GM12878 (cell line): ENCODE results near the gene CRB2. TPM values are rescaled to one million over a fixed set of nuclear protein-coding genes. Genes with fewer than 3 reads are reported as not detected.

ENCODE experiments used
- ATAC-seq: fragments of 200-7000 bp; cut with Tn5 transposase; 3 replicates; pipeline ENCODE4 v1.9.1; 2020; ENCODE audit warnings: mild to moderate bottlenecking, moderate library complexity
- BruUV-seq: library from RNA; stranded (reverse); fragments of 400-500 nt; replicated peaks from 2 replicates; lab custom pipeline; 2021; lab: Mats Ljungman, UMichigan
- CTCF ChIA-PET: fragments of 300-600 bp; sonication (Branson Sonifier 250); formaldehyde crosslinking; extraction: SDS; loops from one replicate; lab custom pipeline; 2021; ENCODE audit warnings: inconsistent platforms; lab: Yijun Ruan, JAX
- POLR2A ChIA-PET: fragments of 350-600 bp; formaldehyde crosslinking; extraction: SDS; loops from one replicate; lab custom pipeline; 2021; ENCODE audit warnings: inconsistent platforms; lab: Charles Lee
- RAD21 ChIA-PET: fragments of 300-600 bp; sonication (Branson Sonifier 250); formaldehyde crosslinking; loops from one replicate; lab custom pipeline; 2023; ENCODE audit warnings: antibody characterized with exemption; ENCODE audit not compliant: unreplicated experiment; lab: Charles Lee
- SMC1A ChIA-PET: fragments of 300-600 bp; sonication (Branson Sonifier 250); formaldehyde crosslinking; loops from one replicate; lab custom pipeline; 2023; ENCODE audit not compliant: unreplicated experiment, uncharacterized antibody; lab: Charles Lee
- DNase-seq: peaks from one replicate; pipeline ENCODE4 v3.0.0-alpha.2; 2011; ENCODE audit warnings: low read depth, low spot score
- FAIRE-seq: peaks from 3 replicates; lab custom pipeline; 2011; peaks lifted over from hg19 to GRCh38; lab: Jason Lieb, UNC
- H2AFZ ChIP-seq: 2 replicates; pipeline ENCODE4 v1.6.0; 2011; ENCODE audit warnings: low read depth, low read length, control low read depth; ENCODE audit not compliant: control insufficient read depth
- H3K27ac ChIP-seq: 2 replicates; pipeline ENCODE4 v1.5.1; 2011; ENCODE audit warnings: control low read depth; ENCODE audit not compliant: control insufficient read depth, insufficient read depth
- H3K27me3 ChIP-seq, 2 experiments: replicated peaks in 1 of 2; 2 replicates each; pipeline versions ENCODE4 v1.6.0 to v1.6.1; 2011; ENCODE audit warnings: low read length in 1 of 2; ENCODE audit not compliant: control insufficient read depth in 2 of 2, insufficient read depth in 2 of 2
- H3K36me3 ChIP-seq, 2 experiments: 2 replicates each; pipeline ENCODE4 v1.5.1; 2011; ENCODE audit warnings: low read length in 1 of 2; ENCODE audit not compliant: control insufficient read depth in 2 of 2, insufficient read depth in 2 of 2
- H3K4me1 ChIP-seq: 2 replicates; pipeline ENCODE4 v1.6.1; 2011; ENCODE audit warnings: mild to moderate bottlenecking, low read length, moderate library complexity, mixed read lengths; ENCODE audit not compliant: control insufficient read depth, insufficient read depth
- H3K4me2 ChIP-seq: 2 replicates; pipeline ENCODE4 v1.6.0; 2011; ENCODE audit warnings: control low read depth; ENCODE audit not compliant: control insufficient read depth, insufficient read depth
- H3K4me3 ChIP-seq: fragments of 200-600 bp; sonication (generic); 2 replicates; pipeline ENCODE4 v1.5.1; 2016
- H3K79me2 ChIP-seq: 2 replicates; pipeline ENCODE4 v1.6.0; 2011; ENCODE audit warnings: low read length; ENCODE audit not compliant: control insufficient read depth, insufficient read depth
- H3K9ac ChIP-seq: 2 replicates; pipeline ENCODE4 v1.8.0; 2011; ENCODE audit warnings: low read length, control low read depth, mixed read lengths; ENCODE audit not compliant: control insufficient read depth, insufficient read depth
- H3K9me3 ChIP-seq: replicated peaks from 3 replicates; pipeline ENCODE4 v1.5.1; 2011; ENCODE audit warnings: mild to moderate bottlenecking, low read length; ENCODE audit not compliant: control insufficient read depth, insufficient read depth
- H4K20me1 ChIP-seq: 2 replicates; pipeline ENCODE4 v1.6.0; 2011; ENCODE audit not compliant: control insufficient read depth, insufficient read depth
- CHD1 ChIP-seq: IDR thresholded peaks from 2 replicates; pipeline ENCODE4 v1.6.1; 2012; ENCODE audit warnings: low read depth, low read length, improper control_type of control experiment
- CHD2 ChIP-seq: IDR thresholded peaks from 2 replicates; pipeline ENCODE4 v1.6.1; 2011; ENCODE audit warnings: low read depth, low read length, improper control_type of control experiment, borderline replicate concordance
- CHD4 ChIP-seq: fragments of 200-600 bp; sonication (generic); IDR thresholded peaks from 2 replicates; pipeline ENCODE4 v1.6.1; 2016; ENCODE audit warnings: mild to moderate bottlenecking
- ETV6 ChIP-seq, 2 experiments: fragments of 450-650 bp in 1 of 2; IDR thresholded peaks in 1 of 2; conservative IDR thresholded peaks in 1 of 2; 2 replicates each; pipeline ENCODE4 v1.6.1; 2014; ENCODE audit warnings: antibody characterized with exemption in 1 of 2, borderline replicate concordance in 1 of 2, low read depth in 1 of 2, mild to moderate bottlenecking in 1 of 2, moderate library complexity in 1 of 2
- IKZF2 ChIP-seq, 2 experiments: fragments of 450-650 bp; IDR thresholded peaks; 2 replicates each; pipeline ENCODE4 v1.6.1; 2017; ENCODE audit warnings: mild to moderate bottlenecking in 2 of 2, moderate library complexity in 2 of 2
- NR2C1 ChIP-seq: fragments of 450-650 bp; IDR thresholded peaks from 2 replicates; pipeline ENCODE4 v1.6.1; 2017; ENCODE audit warnings: antibody characterized with exemption, mild to moderate bottlenecking, moderate library complexity
- RAD51 ChIP-seq: fragments of 450-650 bp; IDR thresholded peaks from 2 replicates; pipeline ENCODE4 v1.6.1; 2016; ENCODE audit warnings: moderate library complexity, mild to moderate bottlenecking, inconsistent platforms
- SMAD1 ChIP-seq: fragments of 450-650 bp; IDR thresholded peaks from 2 replicates; pipeline ENCODE4 v1.6.1; 2018; ENCODE audit warnings: mild to moderate bottlenecking, low read depth; ENCODE audit not compliant: partially characterized antibody
- SMC3 ChIP-seq: IDR thresholded peaks from 2 replicates; pipeline ENCODE4 v1.6.1; 2011; ENCODE audit warnings: low read length, improper control_type of control experiment, borderline replicate concordance
- TBL1XR1 ChIP-seq: IDR thresholded peaks from 2 replicates; pipeline ENCODE4 v1.6.1; 2012; ENCODE audit warnings: low read depth, low read length, improper control_type of control experiment
- WGBS: methylation state at CpG from one replicate; pipeline ENCODE4 v1.1.6; 2016; ENCODE audit warnings: low lambda C conversion rate; ENCODE audit not compliant: insufficient replicate concordance, insufficient coverage; ENCODE audit errors: missing lambda C conversion rate; 5-methylcytosine and 5-hydroxymethylcytosine counted together
- in situ Hi-C: fragments of 300-500 bp; cut with MboI; formaldehyde crosslinking; loops from 9 replicates; pipeline ENCODE4 v1.14.3; 2018; ENCODE audit warnings: mixed read lengths
- intact Hi-C: fragments of 100-400 bp; cut with micrococcal nuclease; formaldehyde crosslinking; loops from one replicate; pipeline ENCODE4 v1.14.2; 2022; ENCODE audit not compliant: unreplicated experiment
- polyA plus RNA-seq, 11 experiments: library from polyadenylated mRNA; depleted of rRNA in 4 of 11; unstranded in 6 of 11; stranded (reverse) in 5 of 11; fragments of >200 nt; fragmentation: Nextera tagmentation in 4 of 11; fragmentation: Illumina TruSeq in 1 of 11; extraction: Ambion mirVana in 4 of 11; extraction: Trizol in 1 of 11; gene quantifications; 1 replicate in 1 of 11; 2 replicates in 10 of 11; pipeline versions ENCODE4 v1.2.1 to v1.2.3, GENCODE V29; 2011 to 2016; ENCODE audit warnings: inconsistent platforms in 2 of 11, missing spikeins in 2 of 11, low read depth in 1 of 11
- total RNA-seq, 4 experiments: library from RNA; depleted of rRNA in 3 of 4; stranded (reverse); fragments of >200 nt in 3 of 4; fragmentation: Illumina TruSeq in 1 of 4; extraction: Trizol in 1 of 4; gene quantifications; 2 replicates each; pipeline versions ENCODE4 v1.2.1 to v1.2.3, GENCODE V29; 2013 to 2021
- TF ChIP-seq, protein P1 (sequence below): IDR thresholded peaks from 2 replicates; pipeline ENCODE4 v1.6.1; 2012; ENCODE audit warnings: low read depth, low read length, improper control_type of control experiment
- TF ChIP-seq, protein P2 (sequence below): fragments of 450-650 bp; IDR thresholded peaks from 2 replicates; pipeline ENCODE4 v1.6.1; 2018; ENCODE audit warnings: borderline replicate concordance, mild to moderate bottlenecking; ENCODE audit not compliant: partially characterized antibody

The CRB2 gene
- total and polyA plus RNA-seq, 10 of the 15 experiments (the other 5 are each of a cell fraction or from before 2014, with no cell fraction given), result 0.01 to 0.80 (median 0.23) TPM; not detected in 3

GRCh38 chr9:123414936-123415930, 59.2 kb downstream of the CRB2 start:
- intact Hi-C loops, result no loop called here
- in situ Hi-C loops, result no loop called here
- DNase-seq, result no peak
- TF ChIP-seq CHD4 (no peak), SMAD1 (no peak), IKZF2 (IDR thresholded peaks at IDR 0.05) (no peak)
- FAIRE-seq, result no peak
- no peaks in the 10 kb centered on the region; the same call in 1 of the 2 replicates for H4K20me1 ChIP-seq
- no peaks in the 10 kb centered on the region for H3K27me3 ChIP-seq
- H3K4me3 ChIP-seq, result no peak overlapping the region
- POLR2A ChIA-PET, result no interaction called here
- H3K4me2 ChIP-seq, result no peak overlapping the region
- H3K27ac ChIP-seq, result no peak overlapping the region
- no peak for ATAC-seq
- RAD21 ChIA-PET, result no interaction called here
- CTCF ChIA-PET, result no interaction called here
- no peak overlapping the region for H3K9ac ChIP-seq
- no peak overlapping the region for H2AFZ ChIP-seq
- BruUV-seq, result no TSS peak
- WGBS, result 82% methylated on average over 23 of the region's 23 CpGs
- SMC1A ChIA-PET, result no interaction called here
- H3K36me3 ChIP-seq, result peaks cover 2 to 5% of the 10 kb centered on the region in 2 experiments; a peak in 2 of 4 replicates
- no peaks in the 10 kb centered on the region for H3K4me1 ChIP-seq
- H3K9me3 ChIP-seq, result no peaks in the 10 kb centered on the region
- H3K79me2 ChIP-seq, result no peaks in the 10 kb centered on the region

GRCh38 chr9:123416176-123416575, 60.2 kb downstream of the CRB2 start:
- no peaks in the 10 kb centered on the region for H3K9me3 ChIP-seq
- ChIA-PET POLR2A (no interaction called here), RAD21 (no interaction called here), CTCF (no interaction called here), SMC1A (no interaction called here)
- no peak for ATAC-seq
- in situ Hi-C loops, result no loop called here
- H3K4me2 ChIP-seq, result no peak overlapping the region
- no peaks in the 10 kb centered on the region for H3K27me3 ChIP-seq
- no peak for DNase-seq
- H3K79me2 ChIP-seq, result no peaks in the 10 kb centered on the region
- H3K9ac ChIP-seq, result no peak overlapping the region
- intact Hi-C loops, result no loop called here
- no peak overlapping the region for H3K27ac ChIP-seq
- no peaks in the 10 kb centered on the region for H3K4me1 ChIP-seq
- no TSS peak for BruUV-seq
- no peak overlapping the region for H2AFZ ChIP-seq
- FAIRE-seq, result no peak
- H3K36me3 ChIP-seq, result peaks cover 2 to 5% of the 10 kb centered on the region in 2 experiments; a peak in 2 of 4 replicates
- H3K4me3 ChIP-seq, result no peak overlapping the region
- no peak for TF ChIP-seq NR2C1
- TF ChIP-seq CHD1, result no peak
- TF ChIP-seq ETV6 (conservative IDR thresholded peaks at IDR 0.05 in 1 of 2, IDR thresholded peaks at IDR 0.05 in 1 of 2; ENCODE audit: borderline replicate concordance in 1 of 2, low read depth in 1 of 2), result no peak
- TF ChIP-seq CHD2, result no peak
- TF ChIP-seq, protein P1, sequence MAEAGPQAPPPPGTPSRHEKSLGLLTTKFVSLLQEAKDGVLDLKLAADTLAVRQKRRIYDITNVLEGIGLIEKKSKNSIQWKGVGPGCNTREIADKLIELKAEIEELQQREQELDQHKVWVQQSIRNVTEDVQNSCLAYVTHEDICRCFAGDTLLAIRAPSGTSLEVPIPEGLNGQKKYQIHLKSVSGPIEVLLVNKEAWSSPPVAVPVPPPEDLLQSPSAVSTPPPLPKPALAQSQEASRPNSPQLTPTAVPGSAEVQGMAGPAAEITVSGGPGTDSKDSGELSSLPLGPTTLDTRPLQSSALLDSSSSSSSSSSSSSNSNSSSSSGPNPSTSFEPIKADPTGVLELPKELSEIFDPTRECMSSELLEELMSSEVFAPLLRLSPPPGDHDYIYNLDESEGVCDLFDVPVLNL, result no peak
- TF ChIP-seq SMC3, result no peak
- no peak for TF ChIP-seq RAD51
- no peak for TF ChIP-seq TBL1XR1
- TF ChIP-seq, protein P2, sequence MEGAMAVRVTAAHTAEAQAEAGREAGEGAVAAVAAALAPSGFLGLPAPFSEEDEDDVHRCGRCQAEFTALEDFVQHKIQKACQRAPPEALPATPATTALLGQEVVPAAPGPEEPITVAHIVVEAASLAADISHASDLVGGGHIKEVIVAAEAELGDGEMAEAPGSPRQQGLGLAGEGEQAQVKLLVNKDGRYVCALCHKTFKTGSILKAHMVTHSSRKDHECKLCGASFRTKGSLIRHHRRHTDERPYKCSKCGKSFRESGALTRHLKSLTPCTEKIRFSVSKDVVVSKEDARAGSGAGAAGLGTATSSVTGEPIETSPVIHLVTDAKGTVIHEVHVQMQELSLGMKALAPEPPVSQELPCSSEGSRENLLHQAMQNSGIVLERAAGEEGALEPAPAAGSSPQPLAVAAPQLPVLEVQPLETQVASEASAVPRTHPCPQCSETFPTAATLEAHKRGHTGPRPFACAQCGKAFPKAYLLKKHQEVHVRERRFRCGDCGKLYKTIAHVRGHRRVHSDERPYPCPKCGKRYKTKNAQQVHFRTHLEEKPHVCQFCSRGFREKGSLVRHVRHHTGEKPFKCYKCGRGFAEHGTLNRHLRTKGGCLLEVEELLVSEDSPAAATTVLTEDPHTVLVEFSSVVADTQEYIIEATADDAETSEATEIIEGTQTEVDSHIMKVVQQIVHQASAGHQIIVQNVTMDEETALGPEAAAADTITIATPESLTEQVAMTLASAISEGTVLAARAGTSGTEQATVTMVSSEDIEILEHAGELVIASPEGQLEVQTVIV, result no peak
- no peaks in the 10 kb centered on the region for H4K20me1 ChIP-seq
- WGBS, result 84% methylated on average over 8 of the region's 8 CpGs
